Stimulated activated naive B cell treated with anti-CD40 and anti-IgM and Interleukin-4, amounts not matched to agents 10 μg/mL and 1 μg/mL and 100 μg/mL, for 72 hours (primary cell): ENCODE measurements around the gene PCK2.

Experiments
- ATAC-seq, 2 donors: fragments of 150-1000 bp; cut with Tn5 transposase; replicated peaks; 2 replicates each; pipeline ENCODE4 v1.10.0; 2021; ENCODE audit warnings: moderate library complexity in 1 of 2
- DNase-seq: peaks from one replicate; pipeline ENCODE4 v3.0.0; 2021
- H3K27ac Mint-ChIP-seq: one replicate; pipeline ENCODE4 v1.8.0; 2022; ENCODE audit warnings: mild to moderate bottlenecking, mixed read lengths
- H3K27me3 Mint-ChIP-seq, 2 donors: one replicate each; pipeline ENCODE4 v1.8.0; 2022; ENCODE audit warnings: mixed read lengths in 2 of 2
- H3K36me3 Mint-ChIP-seq, 2 donors: one replicate each; pipeline ENCODE4 v1.8.0; 2022; ENCODE audit warnings: mixed read lengths in 2 of 2, mild to moderate bottlenecking in 1 of 2
- H3K4me1 Mint-ChIP-seq, 2 donors: one replicate each; pipeline ENCODE4 v1.8.0; 2022; ENCODE audit warnings: mixed read lengths in 2 of 2, mild to moderate bottlenecking in 1 of 2
- H3K4me3 Mint-ChIP-seq, 2 donors: one replicate each; pipeline ENCODE4 v1.8.0; 2022; ENCODE audit warnings: mild to moderate bottlenecking in 2 of 2, mixed read lengths in 2 of 2, moderate library complexity in 1 of 2
- H3K9me3 Mint-ChIP-seq, 2 donors: one replicate each; pipeline ENCODE4 v1.8.0; 2022; ENCODE audit warnings: mixed read lengths in 2 of 2, mild to moderate bottlenecking in 1 of 2

PCK2 gene

DNA sequence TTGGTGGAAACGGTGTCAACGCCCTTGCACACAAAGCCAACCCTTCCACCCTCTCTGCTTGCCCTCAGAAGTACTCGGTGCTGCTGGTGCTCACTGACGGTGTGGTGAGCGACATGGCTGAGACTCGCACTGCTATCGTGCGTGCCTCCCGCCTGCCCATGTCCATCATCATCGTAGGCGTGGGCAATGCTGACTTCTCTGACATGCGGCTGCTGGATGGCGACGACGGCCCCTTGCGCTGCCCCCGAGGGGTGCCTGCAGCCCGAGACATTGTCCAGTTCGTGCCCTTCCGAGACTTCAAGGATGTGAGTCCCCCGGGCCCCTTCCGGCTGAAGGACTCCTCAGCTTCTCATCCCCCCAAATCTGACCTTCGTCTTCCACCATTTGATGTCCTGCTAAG lies 17.0 kb upstream of the PCK2 start:
- no peak for DNase-seq
- ATAC-seq = no peak
- Mint-ChIP-seq H3K27ac (no peak overlapping the region), H3K36me3 (no peaks in the 10 kb centered on the region), H3K4me1 (peaks cover 36 to 48% of the 10 kb centered on the region in 2 donors), H3K9me3 (no peaks in the 10 kb centered on the region), H3K4me3 (no peak overlapping the region), H3K27me3 (no peaks in the 10 kb centered on the region)

DNA sequence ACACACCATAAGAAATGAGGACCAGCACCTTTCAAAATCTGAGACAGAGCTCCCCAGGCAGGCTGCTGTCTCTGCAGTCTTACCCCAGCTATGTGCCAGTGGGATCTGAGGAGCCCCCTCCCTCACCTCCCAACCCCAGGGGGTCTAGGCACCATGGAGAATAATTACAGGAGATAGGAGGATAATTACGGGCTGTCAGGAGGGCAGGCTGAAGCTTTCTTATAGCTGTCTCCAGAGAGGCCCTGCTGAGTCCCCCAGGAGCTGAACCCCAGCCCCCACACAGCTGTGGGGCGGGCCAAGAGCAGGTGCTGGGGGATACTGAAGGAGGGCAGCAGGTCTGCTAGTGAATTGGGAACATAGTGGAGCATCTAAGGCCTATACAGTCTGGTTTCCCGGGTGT lies 16.0 kb upstream of the PCK2 start:
- DNase-seq (no peak), ATAC-seq (no peak)
- Mint-ChIP-seq H3K27me3 (no peaks in the 10 kb centered on the region), H3K27ac (no peak overlapping the region), H3K4me1 (peaks cover 38 to 53% of the 10 kb centered on the region in 2 donors), H3K9me3 (no peaks in the 10 kb centered on the region), H3K36me3 (no peaks in the 10 kb centered on the region), H3K4me3 (no peak overlapping the region)

DNA sequence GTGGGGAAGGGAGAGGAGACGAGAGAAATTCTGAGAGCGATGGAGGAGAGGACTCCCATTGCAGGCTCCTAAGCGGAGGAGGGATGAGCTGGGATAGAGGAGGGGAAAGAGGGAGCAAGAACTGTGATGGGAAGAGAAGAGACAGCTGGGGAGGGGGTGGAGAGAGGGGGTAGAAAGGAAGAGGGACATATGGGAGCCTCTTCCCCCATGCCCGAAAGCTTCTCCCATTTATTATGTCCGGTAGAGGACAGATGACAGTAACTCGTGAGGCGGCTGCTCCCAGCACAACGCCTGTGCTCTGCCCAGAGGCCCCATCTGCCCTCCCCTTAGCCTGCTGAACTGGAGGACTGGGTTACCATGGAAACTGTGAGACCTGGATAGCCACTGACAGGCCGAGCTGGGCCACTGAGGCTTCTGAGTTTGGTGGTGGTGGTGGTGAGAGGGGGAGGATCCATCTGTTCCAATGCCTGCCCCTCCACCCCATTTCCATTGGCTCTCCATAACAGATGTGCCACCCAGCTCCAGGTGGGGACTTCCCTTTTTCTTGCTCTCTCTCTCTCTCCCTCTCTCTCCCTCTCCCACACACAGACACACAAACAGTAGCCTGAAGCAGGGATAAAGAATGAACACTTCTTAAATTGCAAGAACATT lies 14.5 kb upstream of the PCK2 start:
- Mint-ChIP-seq H3K27ac (peak overlapping the region; percentile 80), H3K4me1 (peaks cover 41 to 51% of the 10 kb centered on the region in 2 donors), H3K9me3 (no peaks in the 10 kb centered on the region)

DNA sequence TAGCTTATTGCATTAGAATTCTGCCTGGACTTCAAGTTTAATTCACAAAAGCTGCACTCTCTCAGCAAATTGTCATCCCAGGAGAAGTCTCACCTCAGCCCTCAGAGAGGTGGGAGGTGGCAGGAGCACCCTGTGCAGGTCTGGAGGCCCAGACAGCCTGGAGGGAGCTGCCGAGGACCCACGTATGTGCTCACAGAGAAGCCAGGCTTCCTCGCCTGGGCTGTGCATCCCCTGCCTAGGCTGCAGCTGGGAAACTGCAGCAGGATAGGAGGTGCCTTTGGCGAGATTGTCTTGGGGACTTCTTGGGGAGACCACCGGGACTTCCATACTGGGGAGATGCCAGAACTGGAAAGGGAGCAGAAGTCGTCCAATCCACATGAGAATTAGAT lies 14.0 kb upstream of the PCK2 start:
- Mint-ChIP-seq H3K27ac (no peak overlapping the region), H3K9me3 (no peaks in the 10 kb centered on the region), H3K27me3 (no peaks in the 10 kb centered on the region), H3K4me1 (peaks cover 36 to 46% of the 10 kb centered on the region in 2 donors), H3K4me3 (peak overlapping the region in 1 of 2 donors; percentile 57), H3K36me3 (no peaks in the 10 kb centered on the region)
- DNase-seq (no peak), ATAC-seq (no peak)

More for the DNA sequence above, 14.5 kb upstream of the PCK2 start:
- DNase-seq (no peak), ATAC-seq (no peak)
- Mint-ChIP-seq H3K4me3 (peak overlapping the region; percentile 10 to 19), H3K36me3 (no peaks in the 10 kb centered on the region), H3K27me3 (no peaks in the 10 kb centered on the region)

DNA sequence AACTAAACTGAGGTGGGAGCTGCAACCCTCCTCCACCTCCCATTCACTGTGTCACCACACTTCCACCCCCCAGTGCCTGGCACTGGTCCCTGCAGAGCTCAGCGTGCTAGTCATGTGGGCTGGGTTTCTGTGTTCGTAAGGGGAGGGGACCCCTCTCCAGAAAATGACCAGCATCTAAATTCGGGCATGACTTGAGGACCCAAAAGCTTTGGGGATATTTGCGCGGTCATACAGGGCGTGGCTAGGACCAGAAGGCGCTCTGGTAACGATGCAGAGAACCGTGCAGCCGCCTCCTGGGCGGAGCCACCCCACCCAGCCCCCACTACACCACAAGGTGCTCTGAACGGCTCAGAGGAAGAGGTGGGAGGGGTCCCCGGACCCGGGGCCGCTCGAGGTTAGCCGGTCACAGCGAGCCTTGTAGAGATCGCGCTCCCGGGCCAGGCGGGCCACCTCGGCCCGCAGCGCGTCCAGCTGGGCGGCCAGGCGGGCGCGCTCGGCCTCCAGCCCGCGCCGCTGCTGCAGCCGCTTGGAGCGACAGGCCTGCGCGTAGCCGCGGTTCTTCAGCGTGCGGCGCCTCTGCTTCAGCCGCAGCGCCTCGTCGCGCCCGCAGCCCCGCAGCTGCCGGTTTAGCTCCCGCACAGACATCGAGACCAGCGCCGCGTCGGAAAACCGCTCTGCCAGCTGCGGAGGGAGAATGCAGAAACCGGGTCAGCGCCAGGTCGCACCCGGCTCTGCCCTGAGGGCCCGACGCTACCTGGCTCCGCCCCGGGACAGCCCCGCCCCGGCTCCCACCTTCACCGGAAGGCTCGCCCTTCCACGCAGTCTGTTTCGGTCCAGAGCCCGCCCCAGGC lies 13.0 kb upstream of the PCK2 start:
- ATAC-seq (peak; percentile 95 to 96), DNase-seq (peak; percentile 66)
- peaks cover 26 to 36% of the 10 kb centered on the region in 2 donors for H3K4me1 Mint-ChIP-seq
- H3K27ac Mint-ChIP-seq = peak overlapping the region; percentile 81
- H3K36me3 Mint-ChIP-seq = no peaks in the 10 kb centered on the region
- no peaks in the 10 kb centered on the region for H3K27me3 Mint-ChIP-seq
- H3K4me3 Mint-ChIP-seq = peak overlapping the region; percentile 71 to 83
- no peaks in the 10 kb centered on the region for H3K9me3 Mint-ChIP-seq

DNA sequence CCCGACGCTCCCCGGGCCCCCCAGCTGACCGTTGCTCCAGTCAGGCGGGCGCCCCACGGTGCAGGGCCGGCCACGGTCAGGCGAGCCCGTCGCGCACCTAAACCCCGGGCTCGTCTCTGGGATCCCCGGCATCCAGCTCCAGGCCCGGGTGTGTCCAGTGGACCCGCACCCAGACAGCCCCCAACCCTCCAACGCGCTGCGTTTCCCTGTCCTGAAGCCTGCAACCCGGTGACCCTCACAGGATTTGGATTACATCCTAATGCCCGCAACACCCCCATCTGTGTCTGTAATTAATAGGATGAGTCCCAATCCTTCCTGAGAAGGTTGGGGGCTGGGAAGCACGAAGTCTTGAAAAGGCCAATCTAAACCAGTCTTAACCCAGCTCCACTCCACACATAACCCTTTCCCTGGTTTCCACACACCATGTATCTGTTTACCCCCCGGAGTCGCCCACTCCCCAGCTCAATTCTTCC lies 12.3 kb upstream of the PCK2 start:
- Mint-ChIP-seq H3K4me1 (peaks cover 24 to 30% of the 10 kb centered on the region in 2 donors), H3K27ac (peak overlapping the region; percentile 90), H3K27me3 (no peaks in the 10 kb centered on the region), H3K4me3 (peak overlapping the region; percentile 71 to 83), H3K36me3 (no peaks in the 10 kb centered on the region), H3K9me3 (no peaks in the 10 kb centered on the region)
- ATAC-seq (no peak), DNase-seq (no peak)

DNA sequence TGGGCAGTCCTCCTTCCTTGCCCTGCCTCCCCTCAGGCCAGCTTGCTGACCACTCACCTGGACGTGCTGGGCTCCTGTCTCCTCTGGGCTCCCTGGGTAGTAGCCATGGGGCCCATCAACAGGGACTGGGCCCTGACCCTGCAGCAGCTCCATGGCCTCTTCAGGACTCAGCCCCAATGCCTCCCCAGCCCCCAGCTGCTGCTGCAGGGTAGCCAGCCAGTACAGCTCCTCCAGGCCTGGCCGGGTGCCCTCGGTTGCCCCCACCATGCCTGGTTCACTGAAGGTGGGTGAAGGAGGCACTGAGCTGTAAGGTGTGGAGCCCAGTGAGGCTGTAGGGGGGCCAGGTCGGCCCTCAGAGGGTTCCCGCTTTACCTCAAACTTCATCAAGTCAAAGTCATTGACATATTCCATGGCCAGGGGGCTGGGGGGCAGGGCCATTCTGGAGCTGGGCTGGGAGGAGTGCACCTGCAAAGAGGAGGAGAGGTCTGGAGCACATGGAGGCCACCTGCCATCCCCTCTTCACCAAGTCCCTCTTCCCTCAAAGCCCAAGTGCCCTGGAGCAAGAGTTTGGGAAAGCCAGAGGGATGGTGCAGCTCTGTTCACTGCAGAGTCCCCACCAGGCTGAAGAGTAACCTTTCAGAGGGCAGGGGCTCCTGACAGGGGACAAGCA lies 11.6 kb upstream of the PCK2 start:
- no peaks in the 10 kb centered on the region for H3K9me3 Mint-ChIP-seq
- peak overlapping the region; percentile 71 to 83 for H3K4me3 Mint-ChIP-seq
- H3K36me3 Mint-ChIP-seq = no peaks in the 10 kb centered on the region
- H3K27ac Mint-ChIP-seq = peak overlapping the region; percentile 87
- no peak for DNase-seq
- no peak for ATAC-seq
- H3K4me1 Mint-ChIP-seq = peaks cover 21 to 23% of the 10 kb centered on the region in 2 donors
- no peaks in the 10 kb centered on the region for H3K27me3 Mint-ChIP-seq

DNA sequence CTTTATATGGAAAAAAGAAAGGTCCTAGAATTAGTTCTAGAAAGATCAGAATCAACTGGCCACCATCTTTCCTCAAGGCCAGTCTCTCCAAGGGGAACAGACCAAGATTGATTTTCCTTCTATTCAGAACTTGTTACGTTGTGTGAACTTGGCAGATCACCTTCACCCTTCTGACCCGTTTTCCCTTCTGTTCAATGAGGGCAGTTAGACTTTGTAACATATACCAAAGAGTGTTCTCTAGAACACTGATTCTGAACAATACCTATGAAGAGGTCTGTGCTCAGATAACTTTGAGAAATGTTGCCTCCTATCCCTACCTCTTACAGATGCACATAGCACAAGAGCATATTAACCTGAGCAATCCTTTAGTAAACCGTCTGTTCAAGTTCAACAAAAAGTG lies 10.6 kb upstream of the PCK2 start:
- no peaks in the 10 kb centered on the region for H3K27me3 Mint-ChIP-seq
- no peak for DNase-seq
- no peak overlapping the region for H3K27ac Mint-ChIP-seq
- H3K4me1 Mint-ChIP-seq = peaks cover 21 to 22% of the 10 kb centered on the region in 2 donors
- no peaks in the 10 kb centered on the region for H3K36me3 Mint-ChIP-seq
- no peak overlapping the region for H3K4me3 Mint-ChIP-seq
- no peak for ATAC-seq
- no peaks in the 10 kb centered on the region for H3K9me3 Mint-ChIP-seq

DNA sequence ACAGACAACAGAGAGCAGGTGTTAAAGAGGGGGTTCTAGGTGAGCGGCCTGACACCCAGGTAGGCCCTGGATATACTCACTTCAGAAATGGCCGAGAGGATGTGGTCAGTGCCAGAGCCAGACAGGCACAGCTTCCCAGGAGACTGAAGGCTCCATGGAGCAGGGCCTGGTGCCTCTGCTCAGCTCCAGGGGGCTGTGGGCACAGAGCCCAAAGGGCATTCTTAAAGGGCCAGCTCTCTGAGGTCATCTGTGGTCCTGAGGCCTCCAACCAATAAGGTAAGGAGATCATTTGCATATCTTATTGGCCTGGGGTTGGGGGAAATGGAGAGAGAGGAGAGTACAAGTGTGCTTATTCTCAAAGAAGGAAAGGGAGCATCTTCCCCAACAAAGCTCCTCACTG lies 9.7 kb upstream of the PCK2 start:
- ATAC-seq = no peak
- no peak overlapping the region for H3K27ac Mint-ChIP-seq
- H3K4me3 Mint-ChIP-seq = no peak overlapping the region

DNA sequence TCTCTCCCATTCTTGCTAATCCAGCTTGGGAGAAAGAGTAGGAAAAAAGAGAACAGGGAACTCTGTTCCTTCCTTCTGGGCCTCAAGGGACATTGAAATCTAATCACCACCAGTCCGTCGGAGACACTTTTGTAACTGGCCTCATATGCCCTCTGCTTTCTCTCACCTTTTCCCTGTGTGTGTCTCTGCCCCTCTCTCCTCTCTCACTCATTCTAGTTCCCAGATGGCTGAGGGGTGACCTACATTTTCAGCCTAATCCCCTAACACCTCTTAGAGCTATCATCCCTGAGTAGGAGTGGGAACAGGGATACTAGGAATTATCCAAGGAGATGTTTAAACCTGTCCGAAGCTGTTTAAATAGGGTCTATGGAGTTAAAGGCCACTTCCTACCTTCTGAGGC lies 8.9 kb upstream of the PCK2 start:
- Mint-ChIP-seq H3K27ac (no peak overlapping the region), H3K4me3 (no peak overlapping the region)

More for the DNA sequence above, 9.7 kb upstream of the PCK2 start:
- H3K27me3 Mint-ChIP-seq = no peaks in the 10 kb centered on the region
- DNase-seq = no peak
- H3K4me1 Mint-ChIP-seq = peaks cover 18 to 22% of the 10 kb centered on the region in 2 donors
- no peaks in the 10 kb centered on the region for H3K36me3 Mint-ChIP-seq
- H3K9me3 Mint-ChIP-seq = no peaks in the 10 kb centered on the region

DNA sequence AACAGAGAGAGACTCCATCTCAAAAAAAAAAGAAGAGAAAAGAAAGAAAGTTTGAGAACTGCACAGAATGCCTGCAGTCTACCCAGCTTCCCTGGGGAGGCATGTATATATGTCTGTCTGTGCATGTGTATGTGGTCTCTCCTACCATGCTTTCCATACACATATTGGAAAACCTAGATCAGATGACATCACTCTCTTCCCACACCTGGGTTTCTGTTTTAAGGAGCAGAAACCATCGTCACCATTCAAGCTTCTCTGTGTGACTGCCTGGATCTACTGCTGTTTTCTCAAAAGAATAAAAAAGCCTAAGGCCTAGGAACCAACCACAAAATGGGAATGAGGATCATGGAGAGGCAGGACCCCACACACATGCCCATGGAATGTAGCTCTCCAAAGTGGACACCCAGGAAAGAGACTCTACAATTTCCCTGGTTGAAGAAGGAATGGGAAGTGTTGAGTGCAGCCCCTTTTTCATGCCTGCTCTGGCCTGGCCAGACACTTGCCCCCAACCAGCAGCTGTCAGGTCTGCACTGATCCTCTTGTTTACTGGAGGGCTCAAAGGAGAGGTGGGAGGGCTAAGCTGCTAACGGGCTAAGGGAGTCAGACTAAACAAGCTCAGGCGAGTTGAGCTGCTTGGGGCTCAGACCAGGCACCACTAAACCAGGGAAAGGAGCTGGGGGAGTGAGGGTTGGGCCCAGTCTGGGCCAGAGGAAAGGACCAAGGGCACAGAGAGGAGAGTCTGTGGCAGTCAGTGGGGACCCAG lies 7.7 kb upstream of the PCK2 start:
- H3K4me1 Mint-ChIP-seq = peaks cover 13 to 19% of the 10 kb centered on the region in 2 donors
- no peak for ATAC-seq
- no peaks in the 10 kb centered on the region for H3K9me3 Mint-ChIP-seq
- no peak overlapping the region for H3K4me3 Mint-ChIP-seq
- H3K36me3 Mint-ChIP-seq = no peaks in the 10 kb centered on the region
- H3K27me3 Mint-ChIP-seq = no peaks in the 10 kb centered on the region
- H3K27ac Mint-ChIP-seq = no peak overlapping the region
- DNase-seq = no peak

More for the DNA sequence above, 8.9 kb upstream of the PCK2 start:
- Mint-ChIP-seq H3K36me3 (no peaks in the 10 kb centered on the region), H3K9me3 (no peaks in the 10 kb centered on the region), H3K4me1 (peaks cover 14 to 21% of the 10 kb centered on the region in 2 donors), H3K27me3 (no peaks in the 10 kb centered on the region)
- no peak for ATAC-seq
- no peak for DNase-seq

DNA sequence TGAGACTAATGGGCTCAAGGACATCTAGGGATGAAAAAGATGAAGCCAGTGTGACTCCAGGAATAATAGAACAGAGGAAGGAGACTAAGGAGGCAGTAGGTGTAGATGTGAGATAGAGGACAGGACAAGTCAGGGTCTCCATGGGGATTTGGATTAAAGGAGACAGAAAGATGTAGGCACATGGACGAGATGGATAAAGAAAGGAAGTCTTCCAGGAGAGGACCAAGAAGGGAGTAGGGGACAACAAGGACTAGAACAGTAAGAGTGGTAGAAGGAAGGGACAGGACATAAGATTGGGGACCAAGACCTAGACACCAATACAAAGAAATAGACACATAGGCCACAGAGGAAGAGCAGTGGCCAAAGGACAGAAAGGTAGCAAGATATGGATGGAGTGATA lies 7.1 kb upstream of the PCK2 start:
- Mint-ChIP-seq H3K27me3 (no peaks in the 10 kb centered on the region), H3K27ac (no peak overlapping the region), H3K9me3 (no peaks in the 10 kb centered on the region), H3K4me3 (no peak overlapping the region), H3K36me3 (no peaks in the 10 kb centered on the region), H3K4me1 (peaks cover 10 to 15% of the 10 kb centered on the region in 2 donors)
- DNase-seq = no peak
- no peak for ATAC-seq

DNA sequence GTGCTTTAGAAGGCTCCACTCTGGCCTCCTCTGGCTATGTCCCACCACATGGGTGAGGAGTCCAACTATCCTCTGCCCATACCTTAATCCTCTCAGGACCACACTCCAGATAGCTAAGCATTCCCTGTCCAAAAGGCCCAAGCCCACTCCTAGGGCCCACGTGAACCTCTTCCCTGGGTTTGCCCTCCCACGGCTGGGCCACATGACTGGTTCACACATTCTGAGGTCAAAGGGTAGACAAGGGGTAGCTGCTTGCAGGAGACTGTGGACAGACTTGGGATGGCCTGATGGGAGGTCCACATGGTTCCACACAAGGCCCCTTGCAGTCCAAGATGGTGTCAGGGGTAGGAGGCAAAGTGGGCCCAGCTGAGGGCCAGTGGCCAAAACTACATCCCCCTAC lies 6.0 kb upstream of the PCK2 start:
- Mint-ChIP-seq H3K9me3 (no peaks in the 10 kb centered on the region), H3K27ac (no peak overlapping the region), H3K4me3 (no peak overlapping the region), H3K27me3 (no peaks in the 10 kb centered on the region), H3K36me3 (no peaks in the 10 kb centered on the region), H3K4me1 (peaks cover 10 to 11% of the 10 kb centered on the region in 2 donors)
- ATAC-seq (no peak), DNase-seq (no peak)

DNA sequence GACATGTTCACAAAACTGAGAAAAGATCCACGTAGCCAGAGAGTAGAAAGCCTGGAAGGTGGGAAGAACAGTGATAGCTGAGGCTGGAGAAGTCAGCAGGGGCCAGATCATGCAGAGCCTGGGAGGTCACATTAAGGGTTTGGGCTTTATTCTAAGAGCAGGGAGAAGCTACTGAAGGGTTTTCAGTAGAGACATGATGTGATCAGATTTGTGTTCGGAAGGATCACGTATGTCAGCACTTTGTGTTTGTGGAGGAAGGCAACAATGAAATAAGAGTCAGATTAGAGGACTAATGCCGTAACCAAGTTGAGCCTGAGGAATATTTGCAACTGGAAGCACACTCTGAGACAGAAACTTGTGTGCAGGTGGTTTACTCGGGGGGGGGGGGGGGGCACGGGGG lies 4.2 kb upstream of the PCK2 start:
- Mint-ChIP-seq H3K4me1 (peaks cover 15 to 22% of the 10 kb centered on the region in 2 donors), H3K36me3 (peaks cover 0 to 6% of the 10 kb centered on the region in 2 donors), H3K9me3 (no peaks in the 10 kb centered on the region), H3K27ac (no peak overlapping the region), H3K4me3 (no peak overlapping the region), H3K27me3 (no peaks in the 10 kb centered on the region)
- ATAC-seq = no peak
- no peak for DNase-seq
